Neural cell (in vitro differentiated cells): Measurements from ENCODE around the gene TAOK1. TPM values are rescaled to one million over a fixed set of nuclear protein-coding genes. Genes with fewer than 3 reads are reported as not detected.

Source experiments
- H2AFZ ChIP-seq: fragments of 200-600, 300-800 bp; sonication (generic), shearing (Covaris generic); 2 replicates; pipeline ENCODE4 v1.6.0; 2014; ENCODE audit warnings: low read depth, mild to moderate bottlenecking, antibody characterized with exemption, low read length, moderate library complexity
- H3F3A ChIP-seq: fragments of 200-600 bp; shearing (Covaris generic); 2 replicates; pipeline ENCODE4 v1.6.1; 2016; ENCODE audit warnings: mild to moderate bottlenecking, moderate library complexity, mixed read lengths, antibody characterized with exemption, low read length; ENCODE audit not compliant: insufficient read depth, poor library complexity, severe bottlenecking
- H3K27ac ChIP-seq: fragments of 200-600, 300-800 bp; sonication (generic), shearing (Covaris generic); 2 replicates; pipeline ENCODE4 v1.5.1; 2014; ENCODE audit warnings: mild to moderate bottlenecking, low read length, moderate library complexity
- H3K27me3 ChIP-seq: fragments of 300-800, 200-600 bp; sonication (generic), shearing (Covaris generic); 2 replicates; pipeline ENCODE4 v1.6.0; 2014; ENCODE audit warnings: mild to moderate bottlenecking, low read depth, low read length, moderate library complexity; ENCODE audit not compliant: insufficient read depth
- H3K36me3 ChIP-seq: fragments of 300-800, 200-600 bp; sonication (generic), shearing (Covaris generic); 2 replicates; pipeline ENCODE4 v1.5.1; 2014; ENCODE audit warnings: mild to moderate bottlenecking, antibody characterized with exemption, low read length, moderate library complexity; ENCODE audit not compliant: insufficient read depth
- H3K4me2 ChIP-seq: fragments of 300-800, 200-600 bp; sonication (generic), shearing (Covaris generic); 2 replicates; pipeline ENCODE4 v1.6.0; 2014; ENCODE audit warnings: mild to moderate bottlenecking, low read length
- H3K4me3 ChIP-seq: fragments of 300-800, 200-600 bp; sonication (generic), shearing (Covaris generic); 2 replicates; pipeline ENCODE4 v1.5.1; 2014; ENCODE audit warnings: mild to moderate bottlenecking, low read length, moderate library complexity
- H3K79me2 ChIP-seq: fragments of 200-600 bp; shearing (Covaris generic); replicated peaks from 2 replicates; pipeline ENCODE4 v1.6.0; 2014; ENCODE audit warnings: mild to moderate bottlenecking, low read length, moderate library complexity; ENCODE audit not compliant: insufficient read depth
- H3K9ac ChIP-seq: fragments of 300-800, 200-600 bp; sonication (generic), shearing (Covaris generic); 2 replicates; pipeline ENCODE4 v1.6.1; 2016; ENCODE audit warnings: mild to moderate bottlenecking, low read length, mixed read lengths
- H3K9me2 ChIP-seq: fragments of 200-600 bp; shearing (Covaris generic); 2 replicates; pipeline ENCODE4 v1.6.1; 2016; ENCODE audit warnings: mild to moderate bottlenecking, low read length, mixed read lengths; ENCODE audit not compliant: insufficient read depth
- H3K9me3 ChIP-seq: fragments of 200-600, 300-800 bp; sonication (generic), shearing (Covaris generic); 2 replicates; pipeline ENCODE4 v1.6.1; 2016; ENCODE audit warnings: mild to moderate bottlenecking, mixed run types, low read length, moderate library complexity, mixed read lengths
- H4K20me1 ChIP-seq: fragments of 200-600 bp; shearing (Covaris generic); 2 replicates; pipeline ENCODE4 v1.6.1; 2016; ENCODE audit warnings: mild to moderate bottlenecking, mixed run types; ENCODE audit not compliant: insufficient read depth
- EP300 ChIP-seq: fragments of 450-650 bp; conservative IDR thresholded peaks from 2 replicates; pipeline ENCODE4 v1.6.1; 2014; ENCODE audit warnings: antibody characterized with exemption, mild to moderate bottlenecking, moderate library complexity; ENCODE audit not compliant: poor library complexity, severe bottlenecking
- EZH2 ChIP-seq: fragments of 200-600, 300-800 bp; shearing (Covaris generic), sonication (generic); IDR thresholded peaks from 2 replicates; pipeline ENCODE4 v1.6.1; 2014; ENCODE audit warnings: antibody characterized with exemption, low read length, borderline replicate concordance, mild to moderate bottlenecking; ENCODE audit not compliant: insufficient read depth, poor library complexity, severe bottlenecking
- MXI1 ChIP-seq: fragments of 450-650 bp; conservative IDR thresholded peaks from 2 replicates; pipeline ENCODE4 v1.6.1; 2014; ENCODE audit warnings: antibody characterized with exemption, mild to moderate bottlenecking; ENCODE audit not compliant: poor library complexity, severe bottlenecking
- POLR2AphosphoS5 ChIP-seq: IDR thresholded peaks from 2 replicates; pipeline ENCODE4 v1.6.1; 2012
- RAD21 ChIP-seq: fragments of 450-650 bp; conservative IDR thresholded peaks from 2 replicates; pipeline ENCODE4 v1.6.1; 2014; ENCODE audit warnings: antibody characterized with exemption, mild to moderate bottlenecking, moderate library complexity
- REST ChIP-seq: IDR thresholded peaks from 2 replicates; pipeline ENCODE4 v1.6.1; 2012; ENCODE audit warnings: borderline replicate concordance
- SMC3 ChIP-seq: fragments of 450-650 bp; conservative IDR thresholded peaks from 2 replicates; pipeline ENCODE4 v1.6.1; 2014; ENCODE audit warnings: antibody characterized with exemption, mild to moderate bottlenecking, moderate library complexity; ENCODE audit not compliant: poor library complexity
- TAF1 ChIP-seq: IDR thresholded peaks from 2 replicates; pipeline ENCODE4 v1.6.1; 2012; ENCODE audit warnings: low read depth
- polyA plus RNA-seq: library from polyadenylated mRNA; depleted of rRNA; stranded (reverse); fragments of >200 nt; gene quantifications from 2 replicates; pipeline ENCODE4 v1.2.3, GENCODE V29; 2014
- TF ChIP-seq, protein P1 (sequence below): fragments of 450-650 bp; IDR thresholded peaks from 2 replicates; pipeline ENCODE4 v1.5.1; 2014; ENCODE audit warnings: antibody characterized with exemption, mild to moderate bottlenecking, moderate library complexity; ENCODE audit not compliant: poor library complexity, severe bottlenecking

TAOK1 gene
- polyA plus RNA-seq, 1 donor from 2014 or later, result 53.2 TPM

DNA sequence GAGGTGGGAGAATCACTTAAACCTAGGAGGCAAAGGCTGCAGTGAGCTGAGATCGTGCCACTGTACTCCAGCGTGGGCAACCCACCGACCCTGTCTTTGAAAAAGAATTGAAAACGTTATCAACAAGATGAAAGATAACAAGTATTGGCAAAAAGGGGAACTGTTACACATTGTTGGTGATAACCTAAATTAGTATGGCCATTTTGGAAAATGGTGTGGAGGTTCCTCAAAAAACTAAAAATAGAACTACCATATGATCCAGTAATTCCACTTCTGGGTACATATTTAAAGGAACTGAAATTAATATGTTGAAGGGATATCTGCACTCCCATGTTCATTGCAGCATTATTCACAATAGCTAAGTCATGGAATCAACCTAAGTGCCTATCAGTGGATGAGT, 115.7 kb downstream of the TAOK1 start:
- H2AFZ ChIP-seq, result no peak overlapping the region
- H3K36me3 ChIP-seq, result peaks cover 13% of the 10 kb centered on the region
- no peaks in the 10 kb centered on the region for H3K79me2 ChIP-seq
- no peak overlapping the region for H3K4me3 ChIP-seq
- H3K27ac ChIP-seq, result no peak overlapping the region
- H3F3A ChIP-seq, result no peaks in the 10 kb centered on the region
- no peaks in the 10 kb centered on the region for H3K9me3 ChIP-seq
- H3K9me2 ChIP-seq, result no peaks in the 10 kb centered on the region
- no peak for TF ChIP-seq RAD21
- no peak for TF ChIP-seq POLR2AphosphoS5
- no peak for TF ChIP-seq EP300
- no peak for TF ChIP-seq SMC3
- TF ChIP-seq MXI1, result no peak
- TF ChIP-seq, protein P1, sequence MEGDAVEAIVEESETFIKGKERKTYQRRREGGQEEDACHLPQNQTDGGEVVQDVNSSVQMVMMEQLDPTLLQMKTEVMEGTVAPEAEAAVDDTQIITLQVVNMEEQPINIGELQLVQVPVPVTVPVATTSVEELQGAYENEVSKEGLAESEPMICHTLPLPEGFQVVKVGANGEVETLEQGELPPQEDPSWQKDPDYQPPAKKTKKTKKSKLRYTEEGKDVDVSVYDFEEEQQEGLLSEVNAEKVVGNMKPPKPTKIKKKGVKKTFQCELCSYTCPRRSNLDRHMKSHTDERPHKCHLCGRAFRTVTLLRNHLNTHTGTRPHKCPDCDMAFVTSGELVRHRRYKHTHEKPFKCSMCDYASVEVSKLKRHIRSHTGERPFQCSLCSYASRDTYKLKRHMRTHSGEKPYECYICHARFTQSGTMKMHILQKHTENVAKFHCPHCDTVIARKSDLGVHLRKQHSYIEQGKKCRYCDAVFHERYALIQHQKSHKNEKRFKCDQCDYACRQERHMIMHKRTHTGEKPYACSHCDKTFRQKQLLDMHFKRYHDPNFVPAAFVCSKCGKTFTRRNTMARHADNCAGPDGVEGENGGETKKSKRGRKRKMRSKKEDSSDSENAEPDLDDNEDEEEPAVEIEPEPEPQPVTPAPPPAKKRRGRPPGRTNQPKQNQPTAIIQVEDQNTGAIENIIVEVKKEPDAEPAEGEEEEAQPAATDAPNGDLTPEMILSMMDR, result no peak
- no peak for TF ChIP-seq TAF1
- TF ChIP-seq EZH2, result no peak
- H3K4me2 ChIP-seq, result no peak overlapping the region
- no peaks in the 10 kb centered on the region for H3K27me3 ChIP-seq
- no peaks in the 10 kb centered on the region for H4K20me1 ChIP-seq
- no peak overlapping the region for H3K9ac ChIP-seq

DNA sequence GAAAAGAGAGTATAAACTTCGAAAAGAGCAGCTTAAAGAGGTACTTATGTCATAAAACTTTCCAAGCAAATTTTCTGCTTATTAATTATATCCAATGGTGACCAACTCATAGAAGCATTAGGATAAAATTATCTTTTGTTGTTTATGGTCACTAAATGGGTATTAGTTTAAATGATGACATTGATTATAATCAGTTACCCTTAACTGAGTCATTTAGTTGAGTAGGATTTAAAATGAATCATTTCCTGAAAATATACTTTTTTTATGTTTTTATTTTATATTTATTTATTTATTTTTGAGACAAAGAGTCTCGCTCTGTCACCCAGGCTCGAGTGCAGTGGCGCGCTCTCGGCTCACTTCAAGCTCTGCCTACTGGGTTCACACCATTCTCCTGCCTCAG, 120.8 kb downstream of the TAOK1 start:
- Histone ChIP-seq H3K9me2 (no peaks in the 10 kb centered on the region), H2AFZ (no peak overlapping the region), H3K4me2 (no peak overlapping the region), H3K27me3 (no peaks in the 10 kb centered on the region), H3F3A (no peaks in the 10 kb centered on the region), H3K9ac (no peak overlapping the region), H4K20me1 (no peaks in the 10 kb centered on the region), H3K4me3 (no peak overlapping the region), H3K27ac (no peak overlapping the region), H3K79me2 (no peaks in the 10 kb centered on the region), H3K36me3 (peaks cover 11% of the 10 kb centered on the region), H3K9me3 (no peaks in the 10 kb centered on the region)
- TF ChIP-seq MXI1 (no peak), REST (no peak), EP300 (no peak)

DNA sequence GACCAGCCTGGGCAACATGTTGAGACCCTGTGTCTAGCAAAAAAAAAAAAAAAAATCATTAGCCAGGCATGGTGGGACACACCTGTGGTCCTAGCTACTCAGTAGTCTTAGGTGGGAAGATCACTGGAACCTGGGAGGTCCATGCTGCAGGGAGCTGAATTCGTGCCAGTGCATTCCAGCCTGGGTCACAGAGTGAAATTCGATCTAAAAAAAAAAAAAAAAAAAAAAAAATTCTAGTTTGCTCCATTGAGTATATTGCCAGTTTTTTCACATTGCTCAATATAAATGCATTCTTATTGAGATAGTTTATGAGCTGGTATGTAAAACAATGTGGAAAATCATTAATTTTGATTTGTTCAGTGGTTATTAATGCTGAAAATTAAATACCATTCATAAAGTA, 124.6 kb downstream of the TAOK1 start:
- Histone ChIP-seq H4K20me1 (no peaks in the 10 kb centered on the region), H2AFZ (no peak overlapping the region), H3K4me2 (no peak overlapping the region), H3K79me2 (no peaks in the 10 kb centered on the region), H3K9me3 (no peaks in the 10 kb centered on the region), H3K9me2 (no peaks in the 10 kb centered on the region), H3K27me3 (no peaks in the 10 kb centered on the region), H3K9ac (no peak overlapping the region), H3K36me3 (no peaks in the 10 kb centered on the region), H3K4me3 (no peak overlapping the region), H3F3A (no peaks in the 10 kb centered on the region), H3K27ac (no peak overlapping the region)
- TF ChIP-seq EZH2 (no peak), RAD21 (no peak), TAF1 (no peak), MXI1 (no peak)
